ENCODE measurements around the gene REXO1. TPM values are rescaled to one million over a fixed set of nuclear protein-coding genes. Genes with fewer than 3 reads are reported as not detected.

REXO1 gene
- total and polyA plus RNA-seq, 2 of the 13 experiments (the other 11 are each of a cell fraction or from before 2014, with no cell fraction given), result 5.0 to 11.2 TPM

DNA sequence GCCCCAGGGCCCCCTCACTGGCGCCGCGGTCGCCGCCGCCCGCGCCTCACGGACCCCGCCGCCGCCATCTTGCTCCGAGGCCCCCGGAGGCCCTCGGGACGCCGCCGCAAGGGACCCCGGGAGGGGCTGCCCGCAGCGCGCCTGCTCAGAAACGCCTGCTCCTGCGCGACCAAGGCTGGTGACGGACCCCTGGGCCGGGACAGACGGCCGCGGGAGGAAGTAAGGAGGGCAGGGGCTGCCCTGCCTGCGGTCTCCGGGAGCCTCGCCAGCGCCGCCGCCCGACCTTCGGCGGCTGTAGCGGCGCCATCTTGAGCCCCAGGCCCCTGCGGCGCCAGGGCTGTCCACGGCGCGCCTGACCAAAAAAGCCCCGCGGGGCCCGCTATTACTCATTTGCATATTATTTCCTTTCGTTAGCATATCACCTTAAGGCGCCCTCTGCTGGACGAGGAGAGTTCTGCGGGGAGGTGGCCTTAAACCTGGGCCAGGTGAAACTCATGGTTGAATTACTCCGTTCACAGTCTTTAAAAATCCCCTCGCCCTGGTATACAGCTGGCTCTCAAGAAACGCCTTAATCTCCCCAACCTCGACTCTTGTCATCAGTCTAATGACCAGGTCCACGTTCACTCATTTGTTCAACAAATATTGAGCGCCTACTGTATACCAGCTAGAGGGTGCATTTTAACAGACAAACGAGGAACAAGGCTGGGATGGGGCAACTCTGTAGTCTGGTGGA is at the start of gene REXO1 (continued):
- TF ChIP-seq MZF1 (CRISPR knock-in tag; IDR thresholded peaks at IDR 0.05; ENCODE audit: borderline replicate concordance) (no peak), SKI (IDR thresholded peaks at IDR 0.05; ENCODE audit: partially characterized antibody) (peak; percentile 26), HES4 (CRISPR knock-in tag; IDR thresholded peaks at IDR 0.05; ENCODE audit: borderline replicate concordance) (peak; percentile 62; the same call in 1 of the 2 replicates), ZNF619 (CRISPR knock-in tag; IDR thresholded peaks at IDR 0.05) (no peak), ZSCAN31 (CRISPR knock-in tag; IDR thresholded peaks at IDR 0.05; ENCODE audit: low read depth) (peak; percentile 82), PHF21A (CRISPR knock-in tag; IDR thresholded peaks at IDR 0.05) (peak; percentile 42; the same call in 1 of the 2 replicates), MTF2 (CRISPR knock-in tag; IDR thresholded peaks at IDR 0.05; ENCODE audit: borderline replicate concordance) (0 out of 2 replicates have a peak, but pooled peaks have one; percentile 31), JUN (CRISPR knock-in tag; IDR thresholded peaks at IDR 0.05) (0 out of 2 replicates have a peak, but pooled peaks have one; percentile 42), CEBPG (CRISPR knock-in tag; IDR thresholded peaks at IDR 0.05) (0 out of 2 replicates have a peak, but pooled peaks have one; percentile 5), PRPF4 (IDR thresholded peaks at IDR 0.05; ENCODE audit: low read depth, low read length, poor library complexity, severe bottlenecking) (no peak), CBX5 (CRISPR knock-in tag; IDR thresholded peaks at IDR 0.05; ENCODE audit: borderline replicate concordance) (0 out of 2 replicates have a peak, but pooled peaks have one; percentile 37), CC2D1A (CRISPR knock-in tag; IDR thresholded peaks at IDR 0.05) (no peak), MXD4 (CRISPR knock-in tag; IDR thresholded peaks at IDR 0.05) (0 out of 2 replicates have a peak, but pooled peaks have one; percentile 12), MAFF (IDR thresholded peaks at IDR 0.05; ENCODE audit: low read depth, low read length) (peak; percentile 35; the same call in 1 of the 2 replicates), ZNF790 (CRISPR knock-in tag; IDR thresholded peaks at IDR 0.05; ENCODE audit: borderline replicate concordance) (peak; percentile 78; the same call in 1 of the 2 replicates), HCFC1 (IDR thresholded peaks at IDR 0.05; ENCODE audit: low read depth, low read length) (peak; percentile 59)
- TF ChIP-seq, protein P1, sequence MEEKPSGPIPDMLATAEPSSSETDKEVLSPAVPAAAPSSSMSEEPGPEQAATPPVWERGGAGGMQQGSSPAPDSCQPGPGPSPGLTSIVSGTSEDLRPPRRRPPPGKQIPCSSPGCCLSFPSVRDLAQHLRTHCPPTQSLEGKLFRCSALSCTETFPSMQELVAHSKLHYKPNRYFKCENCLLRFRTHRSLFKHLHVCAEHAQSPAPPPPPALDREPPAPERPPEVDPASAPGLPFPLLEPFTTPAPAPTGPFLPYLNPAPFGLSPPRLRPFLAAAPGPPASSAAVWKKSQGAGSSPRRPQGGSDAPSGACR (CRISPR knock-in tag; IDR thresholded peaks at IDR 0.05), result 0 out of 2 replicates have a peak, but pooled peaks have one; percentile 14
- TF ChIP-seq, protein P2, sequence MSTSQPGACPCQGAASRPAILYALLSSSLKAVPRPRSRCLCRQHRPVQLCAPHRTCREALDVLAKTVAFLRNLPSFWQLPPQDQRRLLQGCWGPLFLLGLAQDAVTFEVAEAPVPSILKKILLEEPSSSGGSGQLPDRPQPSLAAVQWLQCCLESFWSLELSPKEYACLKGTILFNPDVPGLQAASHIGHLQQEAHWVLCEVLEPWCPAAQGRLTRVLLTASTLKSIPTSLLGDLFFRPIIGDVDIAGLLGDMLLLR (CRISPR knock-in tag; IDR thresholded peaks at IDR 0.05), result no peak
- TF ChIP-seq, protein P3, sequence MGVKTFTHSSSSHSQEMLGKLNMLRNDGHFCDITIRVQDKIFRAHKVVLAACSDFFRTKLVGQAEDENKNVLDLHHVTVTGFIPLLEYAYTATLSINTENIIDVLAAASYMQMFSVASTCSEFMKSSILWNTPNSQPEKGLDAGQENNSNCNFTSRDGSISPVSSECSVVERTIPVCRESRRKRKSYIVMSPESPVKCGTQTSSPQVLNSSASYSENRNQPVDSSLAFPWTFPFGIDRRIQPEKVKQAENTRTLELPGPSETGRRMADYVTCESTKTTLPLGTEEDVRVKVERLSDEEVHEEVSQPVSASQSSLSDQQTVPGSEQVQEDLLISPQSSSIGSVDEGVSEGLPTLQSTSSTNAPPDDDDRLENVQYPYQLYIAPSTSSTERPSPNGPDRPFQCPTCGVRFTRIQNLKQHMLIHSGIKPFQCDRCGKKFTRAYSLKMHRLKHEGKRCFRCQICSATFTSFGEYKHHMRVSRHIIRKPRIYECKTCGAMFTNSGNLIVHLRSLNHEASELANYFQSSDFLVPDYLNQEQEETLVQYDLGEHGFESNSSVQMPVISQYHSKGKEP (CRISPR knock-in tag; IDR thresholded peaks at IDR 0.05), result no peak
- TF ChIP-seq, protein P4, sequence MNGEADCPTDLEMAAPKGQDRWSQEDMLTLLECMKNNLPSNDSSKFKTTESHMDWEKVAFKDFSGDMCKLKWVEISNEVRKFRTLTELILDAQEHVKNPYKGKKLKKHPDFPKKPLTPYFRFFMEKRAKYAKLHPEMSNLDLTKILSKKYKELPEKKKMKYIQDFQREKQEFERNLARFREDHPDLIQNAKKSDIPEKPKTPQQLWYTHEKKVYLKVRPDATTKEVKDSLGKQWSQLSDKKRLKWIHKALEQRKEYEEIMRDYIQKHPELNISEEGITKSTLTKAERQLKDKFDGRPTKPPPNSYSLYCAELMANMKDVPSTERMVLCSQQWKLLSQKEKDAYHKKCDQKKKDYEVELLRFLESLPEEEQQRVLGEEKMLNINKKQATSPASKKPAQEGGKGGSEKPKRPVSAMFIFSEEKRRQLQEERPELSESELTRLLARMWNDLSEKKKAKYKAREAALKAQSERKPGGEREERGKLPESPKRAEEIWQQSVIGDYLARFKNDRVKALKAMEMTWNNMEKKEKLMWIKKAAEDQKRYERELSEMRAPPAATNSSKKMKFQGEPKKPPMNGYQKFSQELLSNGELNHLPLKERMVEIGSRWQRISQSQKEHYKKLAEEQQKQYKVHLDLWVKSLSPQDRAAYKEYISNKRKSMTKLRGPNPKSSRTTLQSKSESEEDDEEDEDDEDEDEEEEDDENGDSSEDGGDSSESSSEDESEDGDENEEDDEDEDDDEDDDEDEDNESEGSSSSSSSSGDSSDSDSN (CRISPR knock-in tag; IDR thresholded peaks at IDR 0.05), result peak; percentile 32; the same call in 1 of the 2 replicates
- TF ChIP-seq, protein P5, sequence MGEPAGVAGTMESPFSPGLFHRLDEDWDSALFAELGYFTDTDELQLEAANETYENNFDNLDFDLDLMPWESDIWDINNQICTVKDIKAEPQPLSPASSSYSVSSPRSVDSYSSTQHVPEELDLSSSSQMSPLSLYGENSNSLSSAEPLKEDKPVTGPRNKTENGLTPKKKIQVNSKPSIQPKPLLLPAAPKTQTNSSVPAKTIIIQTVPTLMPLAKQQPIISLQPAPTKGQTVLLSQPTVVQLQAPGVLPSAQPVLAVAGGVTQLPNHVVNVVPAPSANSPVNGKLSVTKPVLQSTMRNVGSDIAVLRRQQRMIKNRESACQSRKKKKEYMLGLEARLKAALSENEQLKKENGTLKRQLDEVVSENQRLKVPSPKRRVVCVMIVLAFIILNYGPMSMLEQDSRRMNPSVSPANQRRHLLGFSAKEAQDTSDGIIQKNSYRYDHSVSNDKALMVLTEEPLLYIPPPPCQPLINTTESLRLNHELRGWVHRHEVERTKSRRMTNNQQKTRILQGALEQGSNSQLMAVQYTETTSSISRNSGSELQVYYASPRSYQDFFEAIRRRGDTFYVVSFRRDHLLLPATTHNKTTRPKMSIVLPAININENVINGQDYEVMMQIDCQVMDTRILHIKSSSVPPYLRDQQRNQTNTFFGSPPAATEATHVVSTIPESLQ (CRISPR knock-in tag; conservative IDR thresholded peaks at IDR 0.05), result no peak

Data from HepG2 (cell line).